Dedifferentiated amniotic fluid mesenchymal stem cell (primary cell): Measurements from ENCODE around the gene MLLT3.

Experiments
- DNase-seq: peaks from one replicate; pipeline ENCODE4 v3.0.0-alpha.2; 2016; ENCODE audit errors: extremely low spot score

MLLT3 gene

GRCh38 chr9:20380546-20380945 lies 241.8 kb downstream of the MLLT3 start:
- DNase-seq: no peak

GRCh38 chr9:20379804-20380225 lies 242.5 kb downstream of the MLLT3 start:
- no peak for DNase-seq

GRCh38 chr9:20378851-20379250 lies 243.4 kb downstream of the MLLT3 start:
- no peak for DNase-seq

- no peak for DNase-seq
Observed at GRCh38 chr9:20377790-20378189, 244.5 kb downstream of the MLLT3 start.

GRCh38 chr9:20376731-20377375 lies 245.4 kb downstream of the MLLT3 start:
- no peak for DNase-seq

GRCh38 chr9:20376042-20376441 lies 246.3 kb downstream of the MLLT3 start:
- DNase-seq: no peak

- DNase-seq: no peak
Observed at GRCh38 chr9:20373263-20373662, 249.0 kb downstream of the MLLT3 start.

GRCh38 chr9:20369391-20369790 lies 252.9 kb downstream of the MLLT3 start:
- no peak for DNase-seq

GRCh38 chr9:20367855-20368254 lies 254.4 kb downstream of the MLLT3 start:
- no peak for DNase-seq

- no peak for DNase-seq
Observed at GRCh38 chr9:20364959-20365358, 257.3 kb downstream of the MLLT3 start.

GRCh38 chr9:20363233-20363632 lies 259.1 kb downstream of the MLLT3 start:
- DNase-seq: no peak

- DNase-seq: no peak
Observed at GRCh38 chr9:20361656-20362570, 260.4 kb downstream of the MLLT3 start.

GRCh38 chr9:20361229-20361628 lies 261.1 kb downstream of the MLLT3 start:
- no peak for DNase-seq

- DNase-seq: no peak
Observed at GRCh38 chr9:20358207-20358606, 264.1 kb downstream of the MLLT3 start.

GRCh38 chr9:20357037-20357432 lies 265.3 kb downstream of the MLLT3 start:
- DNase-seq: no peak

GRCh38 chr9:20356403-20357036 lies 265.8 kb downstream of the MLLT3 start:
- DNase-seq: peak; percentile 89

- DNase-seq: peak; percentile 66
Observed at GRCh38 chr9:20355022-20355421, 267.3 kb downstream of the MLLT3 start.

- DNase-seq: no peak
Observed at GRCh38 chr9:20353931-20354652, 268.2 kb downstream of the MLLT3 start.

GRCh38 chr9:20353524-20353923 lies 268.8 kb downstream of the MLLT3 start:
- no peak for DNase-seq

GRCh38 chr9:20352591-20352990 lies 269.7 kb downstream of the MLLT3 start:
- no peak for DNase-seq

GRCh38 chr9:20351715-20352114 lies 270.6 kb downstream of the MLLT3 start:
- DNase-seq: no peak

GRCh38 chr9:20349568-20349967 lies 272.7 kb downstream of the MLLT3 start:
- DNase-seq: no peak
